ENCODE measurements around the gene CD93. TPM values are rescaled to one million over a fixed set of nuclear protein-coding genes. Genes with fewer than 3 reads are reported as not detected.
A peak's percentile ranks its signal among the peaks of the same experiment; 100 is the strongest.

The CD93 gene
- total and polyA plus RNA-seq, 2 of the 8 experiments (the other 6 are each of a cell fraction or from before 2014, with no cell fraction given), result under 0.01 to 0.07 TPM

DNA sequence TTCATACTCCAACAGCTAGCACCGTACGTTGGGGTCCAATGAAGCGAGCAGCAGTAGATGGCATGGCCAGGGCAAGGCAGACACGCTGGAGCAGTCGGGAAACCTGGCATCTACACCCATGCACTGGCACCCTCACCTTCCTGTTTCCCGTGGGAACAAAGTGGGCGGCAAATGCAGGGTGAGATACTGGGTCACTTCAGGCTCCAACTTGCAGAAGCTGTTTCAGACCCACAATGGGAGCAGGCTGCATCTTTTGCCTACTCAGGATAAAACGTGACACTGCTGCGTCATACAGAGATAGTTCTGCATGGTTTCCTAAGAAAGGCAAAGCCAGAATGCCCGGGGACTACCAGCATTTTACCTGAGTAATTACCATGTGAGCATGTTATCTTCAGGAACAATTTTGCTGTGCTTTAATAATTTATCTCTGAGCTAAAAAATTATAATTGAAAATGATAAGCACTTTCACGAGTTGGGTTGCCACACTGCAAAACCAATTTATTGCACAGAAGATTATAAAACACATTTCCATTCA is 10.9 kb upstream of the CD93 start:
- Histone ChIP-seq H3K9ac (replicated peaks in 1 of 4; ENCODE audit: extremely low read depth in 1 of 4, low read depth in 3 of 4, low read length in 3 of 4) (no peak overlapping the region), H2BK120ac (replicated peaks; ENCODE audit: low read depth, low read length) (no peak overlapping the region), H3K79me1 (ENCODE audit: low read depth, low read length) (no peaks in the 10 kb centered on the region), H3K9me3 (ENCODE audit: insufficient read depth in 2 of 2, low read depth in 1 of 2, low read length in 1 of 2) (no peaks in the 10 kb centered on the region), H3K36me3 (ENCODE audit: control insufficient read depth in 2 of 4, insufficient read depth in 4 of 4, low read length in 3 of 4) (no peaks in the 10 kb centered on the region), H3K56ac (replicated peaks; ENCODE audit: insufficient read length, low read depth, low read length) (no peak overlapping the region), H2BK5ac (ENCODE audit: low read depth, low read length) (no peak overlapping the region), H2BK15ac (ENCODE audit: low read length) (no peak overlapping the region), H3K79me2 (ENCODE audit: control insufficient read depth in 1 of 2, insufficient read depth in 2 of 2, low read length in 2 of 2) (no peaks in the 10 kb centered on the region), H4K8ac (ENCODE audit: extremely low read depth, insufficient read depth, low read length) (peak overlapping the region; percentile 5; the same call in 1 of the 2 replicates), H3K4ac (replicated peaks; ENCODE audit: insufficient read length, low read depth, low read length) (no peak overlapping the region), H2BK12ac (ENCODE audit: low read depth, low read length) (no peak overlapping the region), H3K4me1 (replicated peaks in 1 of 4; ENCODE audit: control insufficient read depth in 3 of 4, insufficient read depth in 4 of 4, low read length in 3 of 4) (peaks cover 0 to 2% (median 0%) of the 10 kb centered on the region in 4 experiments; a peak in 2 of 7 replicates), H2BK20ac (ENCODE audit: low read length) (no peak overlapping the region), H3K4me3 (ENCODE audit: extremely low read depth in 1 of 4, insufficient read depth in 2 of 4, low read depth in 3 of 4, low read length in 4 of 4) (no peak overlapping the region), H3K14ac (ENCODE audit: insufficient read length) (no peak overlapping the region), H2AFZ (ENCODE audit: low read length) (no peak overlapping the region), H4K5ac (ENCODE audit: insufficient read length, low read depth, low read length) (no peak overlapping the region), H3K27ac (ENCODE audit: low read depth, low read length) (no peak overlapping the region), H3K18ac (ENCODE audit: extremely low read depth, low read length) (no peak overlapping the region), H2AK5ac (ENCODE audit: low read depth, low read length) (no peak overlapping the region), H3K4me2 (ENCODE audit: insufficient read depth in 1 of 2, low read depth in 2 of 2, low read length in 2 of 2) (no peak overlapping the region), H4K20me1 (replicated peaks in 1 of 2; ENCODE audit: control insufficient read depth in 1 of 2, insufficient read depth in 2 of 2, low read length in 2 of 2) (no peaks in the 10 kb centered on the region), H3K23ac (ENCODE audit: insufficient read length) (no peak overlapping the region), H3K23me2 (ENCODE audit: low read depth, low read length) (no peaks in the 10 kb centered on the region), H3K27me3 (replicated peaks in 1 of 4; ENCODE audit: control insufficient read depth in 3 of 4, extremely low read depth in 1 of 4, insufficient read depth in 3 of 4, low read length in 3 of 4) (no peaks in the 10 kb centered on the region), H4K91ac (replicated peaks; ENCODE audit: insufficient read length, low read length) (no peak overlapping the region)
- FAIRE-seq (no peak), DNase-seq (ENCODE audit: low read depth in 1 of 2, low spot score in 2 of 2) (no peak)
- ChIA-PET CTCF (ENCODE audit: partially characterized antibody) (interaction anchor here (0.8 to 3.1 kb wide), 7 partner anchors 9 to 138 kb away, joined by 3 to 15 read pairs (median 4); partner anchors contain the start of gene CD93), POLR2A (ENCODE audit: partially characterized antibody) (interaction anchor here (0.9 kb wide), 1 partner anchor 11 kb away, joined by 3 read pairs; the partner anchor contains the start of gene CD93)
- 93% methylated on average over 11 of the region's 11 CpGs; no CpG with 5 or more reads in 1 of the 2 experiments for WGBS, 2 experiments (ENCODE audit: extremely low coverage in 1 of 2, insufficient coverage in 1 of 2, insufficient read length in 1 of 2, insufficient replicate concordance in 2 of 2, low coverage in 1 of 2, low lambda C conversion rate in 2 of 2, missing lambda C conversion rate in 1 of 2)
- TF ChIP-seq, protein P1, sequence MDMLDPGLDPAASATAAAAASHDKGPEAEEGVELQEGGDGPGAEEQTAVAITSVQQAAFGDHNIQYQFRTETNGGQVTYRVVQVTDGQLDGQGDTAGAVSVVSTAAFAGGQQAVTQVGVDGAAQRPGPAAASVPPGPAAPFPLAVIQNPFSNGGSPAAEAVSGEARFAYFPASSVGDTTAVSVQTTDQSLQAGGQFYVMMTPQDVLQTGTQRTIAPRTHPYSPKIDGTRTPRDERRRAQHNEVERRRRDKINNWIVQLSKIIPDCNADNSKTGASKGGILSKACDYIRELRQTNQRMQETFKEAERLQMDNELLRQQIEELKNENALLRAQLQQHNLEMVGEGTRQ (IDR thresholded peaks at IDR 0.05; ENCODE audit: low read length), result no peak
- TF ChIP-seq BACH1 (IDR thresholded peaks at IDR 0.05; ENCODE audit: low read length) (no peak), KDM5A (IDR thresholded peaks at IDR 0.05; ENCODE audit: low read length) (no peak), RNF2 (IDR thresholded peaks at IDR 0.05; ENCODE audit: borderline replicate concordance, low read depth, low read length, missing control alignments, poor library complexity, severe bottlenecking) (no peak), MAFK (IDR thresholded peaks at IDR 0.05; ENCODE audit: low read depth, low read length) (no peak), TAF7 (optimal IDR thresholded peaks at IDR 0.05; ENCODE audit: borderline replicate concordance, low read depth, low read length) (no peak), TCF12 (IDR thresholded peaks at IDR 0.05; ENCODE audit: low read depth, low read length) (no peak), CEBPB (IDR thresholded peaks at IDR 0.05; ENCODE audit: low read depth, low read length) (no peak), FOSL1 (IDR thresholded peaks at IDR 0.05; ENCODE audit: insufficient read depth, low read depth, low read length) (no peak)
- TF ChIP-seq, protein P2, sequence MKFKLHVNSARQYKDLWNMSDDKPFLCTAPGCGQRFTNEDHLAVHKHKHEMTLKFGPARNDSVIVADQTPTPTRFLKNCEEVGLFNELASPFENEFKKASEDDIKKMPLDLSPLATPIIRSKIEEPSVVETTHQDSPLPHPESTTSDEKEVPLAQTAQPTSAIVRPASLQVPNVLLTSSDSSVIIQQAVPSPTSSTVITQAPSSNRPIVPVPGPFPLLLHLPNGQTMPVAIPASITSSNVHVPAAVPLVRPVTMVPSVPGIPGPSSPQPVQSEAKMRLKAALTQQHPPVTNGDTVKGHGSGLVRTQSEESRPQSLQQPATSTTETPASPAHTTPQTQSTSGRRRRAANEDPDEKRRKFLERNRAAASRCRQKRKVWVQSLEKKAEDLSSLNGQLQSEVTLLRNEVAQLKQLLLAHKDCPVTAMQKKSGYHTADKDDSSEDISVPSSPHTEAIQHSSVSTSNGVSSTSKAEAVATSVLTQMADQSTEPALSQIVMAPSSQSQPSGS (IDR thresholded peaks at IDR 0.05; ENCODE audit: low read length), result no peak

Data from H1 (cell line).